Superior temporal gyrus (tissue), 1 donor: Measurements from ENCODE around the gene GFM2.
"Not testable (repeated sequence)": the region's sequence is repeated elsewhere in the genome, so short reads cannot be mapped to it uniquely, and the experiment has no call there.

Experiments
- DNase-seq: peaks from one replicate; pipeline ENCODE4 v3.0.0-alpha.2; 2016; ENCODE audit errors: extremely low spot score

The GFM2 gene

GRCh38 chr5:74693191-74693590 is 73.7 kb downstream of the GFM2 start:
- no peak for DNase-seq

DNA sequence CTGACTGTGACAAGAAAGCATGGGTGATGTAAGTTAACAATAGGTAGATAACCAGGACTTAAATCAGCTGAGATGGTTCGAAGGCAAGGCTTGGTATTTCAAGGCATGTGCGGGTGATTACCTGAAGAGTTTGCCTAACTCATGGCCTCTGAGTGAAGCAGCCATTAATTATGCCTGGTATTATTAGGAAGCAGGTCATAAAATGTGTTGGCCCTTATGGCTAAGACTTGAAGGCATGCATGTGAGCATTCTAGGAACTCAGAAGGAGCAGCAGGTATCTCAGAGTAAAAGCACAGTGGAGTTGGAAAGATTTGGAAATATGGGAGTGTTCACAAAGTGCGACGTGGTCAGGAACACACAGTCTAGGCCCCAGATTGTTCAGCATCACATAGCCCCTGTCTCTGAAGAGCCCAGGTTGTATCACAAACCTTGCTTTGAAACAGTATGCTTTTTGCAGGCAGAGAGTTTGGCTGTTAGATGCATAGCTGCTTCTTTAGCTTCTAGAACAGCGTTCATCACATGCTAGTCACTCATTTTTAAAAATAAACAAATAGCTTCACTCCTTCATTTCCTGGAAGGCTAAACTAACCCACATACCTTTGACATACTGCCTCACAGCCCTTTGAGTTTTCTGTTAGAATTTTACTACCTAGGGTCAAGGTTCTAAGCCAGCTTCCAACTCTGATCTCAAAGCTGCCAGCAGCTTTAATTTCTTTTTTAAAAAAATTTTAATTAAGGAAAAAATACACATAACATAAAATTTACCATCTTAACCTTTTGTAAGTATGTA is 79.8 kb downstream of the GFM2 start:
- no peak for DNase-seq

DNA sequence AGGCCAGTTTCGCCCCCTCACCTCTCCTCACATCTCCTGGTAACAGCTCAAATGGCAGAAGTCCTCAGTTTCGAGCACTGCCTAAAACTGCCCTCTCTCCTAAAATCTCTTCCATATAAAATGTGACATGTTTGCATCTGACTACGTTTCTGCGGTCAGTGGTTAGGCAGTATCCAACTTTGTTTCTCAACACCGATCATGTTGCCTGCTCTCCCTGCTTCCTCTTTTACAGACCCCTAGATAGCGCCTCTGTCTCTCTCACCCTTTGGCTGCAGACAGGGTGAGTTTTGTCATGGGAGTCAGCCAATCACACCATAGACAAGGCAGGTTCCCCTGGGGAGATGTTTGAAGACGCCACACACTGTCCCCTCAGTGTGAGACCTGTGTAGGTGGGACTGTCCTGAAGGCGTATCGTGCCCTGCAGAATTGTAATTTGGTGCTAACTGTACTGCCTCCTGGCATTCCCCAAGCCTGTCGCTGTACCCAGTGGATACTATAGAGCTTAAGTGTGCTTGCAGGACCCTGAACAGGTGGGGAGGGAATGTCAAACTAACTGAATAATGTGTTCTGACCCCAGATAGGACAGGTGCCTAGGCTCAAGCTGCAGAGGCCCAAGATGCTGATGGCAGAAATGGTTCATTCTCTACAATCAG is 80.8 kb downstream of the GFM2 start:
- peak; percentile 47 for DNase-seq

DNA sequence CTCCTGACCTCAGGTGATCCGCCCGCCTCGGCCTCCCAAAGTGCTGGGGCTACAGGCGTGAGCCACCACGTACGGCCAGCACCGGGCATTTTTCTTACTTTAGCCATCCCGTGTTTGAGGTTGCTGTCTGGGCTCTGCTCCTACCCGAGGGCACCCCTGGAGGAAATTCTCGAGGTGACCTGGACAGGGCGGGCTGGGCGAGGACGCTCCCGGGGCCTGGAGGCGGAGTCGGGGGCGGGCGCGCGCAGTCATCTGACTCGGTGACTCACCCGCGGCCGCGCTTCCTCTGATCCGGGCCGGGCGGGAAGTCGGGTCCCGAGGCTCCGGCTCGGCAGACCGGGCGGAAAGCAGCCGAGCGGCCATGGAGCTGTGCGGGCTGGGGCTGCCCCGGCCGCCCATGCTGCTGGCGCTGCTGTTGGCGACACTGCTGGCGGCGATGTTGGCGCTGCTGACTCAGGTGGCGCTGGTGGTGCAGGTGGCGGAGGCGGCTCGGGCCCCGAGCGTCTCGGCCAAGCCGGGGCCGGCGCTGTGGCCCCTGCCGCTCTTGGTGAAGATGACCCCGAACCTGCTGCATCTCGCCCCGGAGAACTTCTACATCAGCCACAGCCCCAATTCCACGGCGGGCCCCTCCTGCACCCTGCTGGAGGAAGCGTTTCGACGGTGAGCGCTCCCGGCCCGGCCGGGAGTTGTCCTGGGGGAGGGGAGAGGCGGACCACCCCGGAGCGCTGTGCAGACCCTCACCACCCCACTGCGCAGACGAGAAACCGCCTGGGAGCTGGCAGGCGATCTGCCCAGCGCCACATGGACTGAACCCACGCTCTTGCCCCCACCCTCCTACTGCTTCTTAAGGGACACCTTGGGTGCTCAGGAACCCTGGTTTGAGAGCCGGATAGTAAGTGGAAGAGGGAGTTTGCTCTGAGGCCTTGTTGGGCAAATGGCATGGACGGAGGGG is 81.7 kb downstream of the GFM2 start, which contains the start of gene HEXB:
Gene HEXB (plus strand): TSS at position 334 of the 952 bp plus-strand sequence. CDS start 28 bp downstream, at position 362.
- peak; percentile 78 for DNase-seq

DNA sequence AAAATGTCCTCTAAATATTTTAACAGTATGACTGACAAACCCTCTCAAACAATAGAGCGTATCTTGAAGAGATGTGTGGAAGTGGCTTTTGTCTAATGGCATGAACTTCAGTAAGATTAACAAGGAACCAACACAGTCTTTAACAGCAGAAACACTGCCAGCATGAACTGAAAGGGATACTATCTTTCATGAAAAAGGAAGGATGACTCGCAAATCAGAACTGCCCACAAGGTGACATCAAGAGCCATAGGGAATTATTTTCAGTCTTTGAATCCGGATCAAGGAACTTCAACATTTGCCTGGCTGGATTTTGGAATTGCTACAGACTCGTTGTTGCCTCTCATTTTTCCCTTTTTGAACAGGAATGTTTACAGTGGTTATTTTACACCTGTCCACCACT is 87.0 kb downstream of the GFM2 start:
- DNase-seq, result no peak

GRCh38 chr5:74679300-74679699 is 87.6 kb downstream of the GFM2 start:
- DNase-seq, result not testable (repeated sequence)

DNA sequence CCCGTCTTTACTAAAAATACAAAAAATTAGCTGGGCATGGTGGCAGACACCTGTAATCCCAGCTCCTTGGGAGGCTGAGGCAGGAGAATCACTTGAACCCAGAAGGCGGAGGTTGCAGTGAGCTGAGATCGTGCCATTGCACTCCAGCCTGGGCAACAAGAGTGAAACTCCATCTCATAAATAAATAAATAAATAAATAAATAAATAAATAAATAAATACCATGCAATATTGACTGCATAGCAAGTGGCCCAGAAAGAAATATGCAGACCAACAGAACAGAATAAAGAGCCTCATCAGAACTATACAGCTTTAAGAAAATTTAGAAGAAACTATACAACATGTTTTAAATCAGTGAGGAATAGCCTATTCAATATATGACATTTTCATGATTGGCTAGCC is 88.8 kb downstream of the GFM2 start:
- DNase-seq, result not testable (repeated sequence)

GRCh38 chr5:74676466-74676865 is 90.5 kb downstream of the GFM2 start:
- not testable (repeated sequence) for DNase-seq

DNA sequence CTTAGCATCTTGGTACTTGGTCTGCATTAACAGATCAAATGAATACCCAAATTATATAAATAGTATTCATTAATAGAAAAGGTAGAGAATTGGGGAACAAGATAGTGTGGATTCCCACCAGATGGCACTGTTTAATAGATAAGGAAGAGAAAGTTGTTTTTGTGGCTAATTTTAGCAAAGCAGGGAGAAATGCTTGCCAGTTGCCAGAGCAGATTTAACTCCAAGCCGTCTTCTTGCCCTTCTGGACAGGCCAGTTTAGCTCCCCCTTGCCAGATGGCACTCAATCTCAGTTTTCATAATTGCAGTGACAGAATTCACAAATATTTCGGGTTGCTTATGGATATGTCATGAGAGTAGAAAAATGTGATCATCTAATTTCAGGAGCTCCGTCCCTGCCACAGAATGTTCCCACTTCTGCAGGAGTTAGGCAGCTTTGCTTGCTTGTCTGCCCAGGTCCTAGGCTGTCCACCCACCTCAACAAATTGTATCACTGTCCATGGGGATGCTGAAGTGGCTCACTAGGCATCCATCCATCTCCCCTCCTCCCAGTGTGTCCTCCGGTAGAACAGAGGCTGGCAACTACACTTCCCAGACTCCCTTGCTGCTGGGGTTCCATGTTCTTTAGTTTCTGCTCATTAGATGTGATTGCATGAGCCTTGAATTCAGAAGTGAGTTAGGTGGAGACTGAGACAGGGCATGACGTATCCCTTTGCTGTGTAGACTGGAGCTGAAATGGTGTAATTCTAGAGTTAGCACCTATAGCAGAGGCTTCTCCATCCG is 93.7 kb downstream of the GFM2 start:
- peak; percentile 90 for DNase-seq

- DNase-seq, result no peak
Measured at GRCh38 chr5:74672215-74672877, 94.6 kb downstream of the GFM2 start.
